C4-2B (cell line): ENCODE results near the gene ANKS1B.

Experiments
- ZFX ChIP-seq: fragments of 450-650 bp; IDR thresholded peaks from 2 replicates; pipeline ENCODE4 v1.6.1; 2017
- TF ChIP-seq, protein P1 (sequence below): fragments of 450-650 bp; conservative IDR thresholded peaks from 2 replicates; pipeline ENCODE4 v1.5.1; 2017; ENCODE audit warnings: mild to moderate bottlenecking

DNA sequence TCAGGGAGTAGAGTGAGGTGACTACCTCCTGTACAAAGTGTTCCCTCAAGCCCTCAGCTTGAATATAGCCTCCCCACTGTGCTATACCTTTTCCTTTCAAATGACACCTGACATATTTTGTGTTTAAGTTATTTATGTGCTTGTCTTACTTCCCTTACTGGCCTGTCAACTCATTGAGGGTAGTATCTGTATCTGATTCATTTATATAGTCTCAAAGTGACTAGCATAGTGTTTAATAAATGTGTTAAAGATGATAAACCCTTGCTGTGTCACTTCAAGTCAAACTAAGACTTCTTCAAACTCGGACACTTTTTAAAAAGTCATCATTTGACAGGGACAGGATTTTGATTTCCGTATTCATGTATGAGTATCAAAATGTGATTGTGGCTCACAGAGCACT is 1287.5 kb downstream of the ANKS1B start:
- TF ChIP-seq, protein P1, sequence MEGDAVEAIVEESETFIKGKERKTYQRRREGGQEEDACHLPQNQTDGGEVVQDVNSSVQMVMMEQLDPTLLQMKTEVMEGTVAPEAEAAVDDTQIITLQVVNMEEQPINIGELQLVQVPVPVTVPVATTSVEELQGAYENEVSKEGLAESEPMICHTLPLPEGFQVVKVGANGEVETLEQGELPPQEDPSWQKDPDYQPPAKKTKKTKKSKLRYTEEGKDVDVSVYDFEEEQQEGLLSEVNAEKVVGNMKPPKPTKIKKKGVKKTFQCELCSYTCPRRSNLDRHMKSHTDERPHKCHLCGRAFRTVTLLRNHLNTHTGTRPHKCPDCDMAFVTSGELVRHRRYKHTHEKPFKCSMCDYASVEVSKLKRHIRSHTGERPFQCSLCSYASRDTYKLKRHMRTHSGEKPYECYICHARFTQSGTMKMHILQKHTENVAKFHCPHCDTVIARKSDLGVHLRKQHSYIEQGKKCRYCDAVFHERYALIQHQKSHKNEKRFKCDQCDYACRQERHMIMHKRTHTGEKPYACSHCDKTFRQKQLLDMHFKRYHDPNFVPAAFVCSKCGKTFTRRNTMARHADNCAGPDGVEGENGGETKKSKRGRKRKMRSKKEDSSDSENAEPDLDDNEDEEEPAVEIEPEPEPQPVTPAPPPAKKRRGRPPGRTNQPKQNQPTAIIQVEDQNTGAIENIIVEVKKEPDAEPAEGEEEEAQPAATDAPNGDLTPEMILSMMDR: no peak
- no peak for TF ChIP-seq ZFX
